TTC549 (cell line): ENCODE data around the gene COX5A.
A peak's percentile ranks its signal among the peaks of the same experiment; 100 is the strongest.
"Not testable (repeated sequence)": the region's sequence is repeated elsewhere in the genome, so short reads cannot be mapped to it uniquely, and the experiment has no call there.

Experiments used
- FAIRE-seq: peaks from 2 replicates; lab custom pipeline; 2012; peaks lifted over from hg19 to GRCh38; lab: Jason Lieb, UNC

The COX5A gene

DNA sequence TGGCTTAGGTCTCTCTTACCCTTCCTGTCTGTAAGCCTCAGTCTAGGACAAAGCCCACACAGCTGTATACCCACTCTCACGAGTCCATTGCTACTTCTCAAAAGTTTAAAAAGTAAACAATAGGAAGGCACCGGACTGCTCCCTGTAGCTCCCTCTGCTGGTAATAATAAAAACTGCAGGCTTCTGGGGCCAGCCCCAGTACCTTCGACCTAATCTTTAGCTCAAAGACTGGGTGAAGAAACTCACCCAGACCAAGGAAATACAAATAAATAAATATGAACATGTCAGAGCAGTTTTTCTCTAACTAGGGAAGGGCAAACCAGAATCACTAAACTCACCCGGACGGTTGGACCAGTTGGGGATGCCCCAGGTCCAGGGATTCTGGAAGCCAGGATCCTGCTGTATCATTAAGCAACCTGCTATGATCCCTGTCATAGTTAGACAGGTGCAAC lies 36.2 kb downstream of the COX5A start:
- peak; percentile 32 for FAIRE-seq

DNA sequence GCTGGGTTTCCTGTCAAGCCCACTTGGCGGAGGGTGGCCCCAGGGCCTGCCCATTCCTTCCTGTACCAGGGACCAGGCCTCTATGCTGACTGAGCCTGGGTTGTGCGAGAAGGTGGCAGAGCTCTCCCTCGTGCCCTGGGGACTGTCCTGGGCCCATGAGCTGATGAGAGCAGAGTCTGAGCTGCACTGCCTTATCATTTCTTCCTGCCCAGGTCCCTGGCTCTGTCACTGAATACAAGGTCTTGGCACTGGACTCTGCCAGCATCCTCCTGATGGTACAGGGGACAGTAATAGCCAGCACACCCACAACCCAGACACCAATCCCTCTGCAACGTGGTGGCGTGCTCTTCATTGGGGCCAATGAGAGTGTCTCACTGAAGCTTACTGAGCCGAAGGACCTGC lies 40.6 kb downstream of the COX5A start:
- no peak for FAIRE-seq

DNA sequence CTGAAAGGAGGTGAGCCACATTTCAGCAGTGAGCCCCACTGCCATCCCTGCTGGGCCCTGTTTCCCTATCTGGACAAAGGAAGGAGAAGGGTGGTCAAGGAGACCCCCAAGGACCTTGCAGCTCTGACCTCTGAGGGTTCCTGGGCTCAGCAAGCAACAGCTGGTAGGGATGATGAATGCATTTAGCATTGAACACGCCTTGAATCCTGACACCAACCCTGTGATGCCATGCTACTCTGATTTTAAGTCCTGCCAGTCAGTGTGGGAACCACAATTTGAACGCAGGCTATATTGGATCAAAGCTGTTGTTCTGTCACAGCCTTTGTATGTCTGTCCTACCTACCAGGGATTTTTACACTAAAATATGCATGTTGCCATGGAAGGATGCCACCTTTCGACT lies 41.6 kb downstream of the COX5A start:
- no peak for FAIRE-seq

DNA sequence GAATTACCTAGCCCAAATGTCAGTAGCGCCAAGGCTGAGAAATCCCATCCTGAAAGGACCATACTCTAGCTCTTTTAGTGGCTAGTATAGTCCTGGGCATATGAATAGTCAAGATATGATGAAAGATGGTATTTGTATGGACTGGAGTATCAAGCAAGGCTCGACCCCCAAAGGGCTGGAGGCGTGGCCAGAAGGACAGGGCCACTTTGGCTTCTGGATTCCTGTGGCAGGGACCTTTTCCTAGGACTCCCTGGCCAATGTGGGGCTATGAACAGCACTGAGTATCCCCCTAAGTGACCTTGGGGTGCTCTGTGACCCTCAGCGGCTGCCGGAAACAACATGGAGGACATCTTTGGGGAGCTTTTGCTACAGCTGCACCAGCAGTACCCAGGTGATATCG lies 42.0 kb downstream of the COX5A start:
- FAIRE-seq = no peak

DNA sequence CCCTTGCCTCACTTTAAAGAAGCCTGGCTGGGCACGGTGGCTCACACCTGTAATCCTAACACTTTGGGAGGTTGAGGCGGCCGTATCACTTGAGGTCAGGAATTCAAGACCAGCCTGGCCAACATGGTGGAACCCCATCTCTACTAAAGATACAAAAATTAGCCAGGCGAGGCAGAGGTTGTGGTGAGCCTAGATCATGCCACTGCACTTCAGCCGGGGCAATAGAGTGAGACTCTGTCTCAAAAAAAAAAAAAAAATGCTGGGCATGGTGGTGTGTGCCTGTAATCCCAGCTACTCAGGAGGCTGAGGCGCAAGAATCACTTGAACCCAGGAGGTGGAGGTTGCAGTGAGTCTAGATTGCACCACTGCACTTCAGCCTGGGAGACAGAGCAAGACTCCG lies 43.5 kb downstream of the COX5A start:
- not testable (repeated sequence) for FAIRE-seq

DNA sequence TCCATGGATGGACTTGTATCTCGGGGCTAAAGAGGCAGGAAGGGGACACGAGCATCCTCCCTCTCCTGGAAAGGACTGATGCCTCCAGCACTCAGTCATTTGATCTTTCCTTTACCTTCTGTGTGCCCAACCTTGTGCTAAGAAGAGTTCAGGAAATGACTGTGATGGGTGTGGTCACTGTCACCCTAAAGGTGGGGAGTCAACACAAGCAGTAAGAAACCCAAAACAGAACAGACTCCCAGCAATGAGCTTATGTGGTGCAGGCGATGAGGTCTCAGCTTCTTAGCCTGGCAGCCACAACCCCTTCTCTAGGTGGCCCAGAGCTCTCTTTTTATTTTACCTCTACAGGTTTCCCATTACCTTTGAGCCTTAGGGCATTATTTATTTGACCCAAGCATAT lies 44.2 kb downstream of the COX5A start:
- no peak for FAIRE-seq

DNA sequence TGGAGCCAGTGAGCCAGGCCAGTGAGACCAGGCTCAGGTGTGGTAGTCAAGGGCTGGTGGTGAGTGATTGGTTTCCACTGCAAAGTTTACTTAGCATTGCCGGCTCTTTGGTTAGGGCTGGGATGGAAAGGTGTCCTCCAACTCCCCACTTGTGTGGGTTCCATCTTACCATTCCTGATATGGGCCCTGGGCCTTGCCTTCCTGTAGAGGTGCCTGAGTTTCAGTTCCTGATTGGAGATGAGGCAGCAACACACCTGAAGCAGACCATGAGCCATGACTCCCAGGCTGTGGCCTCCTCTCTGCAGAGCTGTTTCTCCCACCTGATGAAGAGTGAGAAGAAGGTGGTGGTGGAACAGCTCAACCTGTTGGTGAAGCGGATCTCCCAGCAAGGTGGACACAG lies 44.9 kb downstream of the COX5A start:
- no peak for FAIRE-seq

DNA sequence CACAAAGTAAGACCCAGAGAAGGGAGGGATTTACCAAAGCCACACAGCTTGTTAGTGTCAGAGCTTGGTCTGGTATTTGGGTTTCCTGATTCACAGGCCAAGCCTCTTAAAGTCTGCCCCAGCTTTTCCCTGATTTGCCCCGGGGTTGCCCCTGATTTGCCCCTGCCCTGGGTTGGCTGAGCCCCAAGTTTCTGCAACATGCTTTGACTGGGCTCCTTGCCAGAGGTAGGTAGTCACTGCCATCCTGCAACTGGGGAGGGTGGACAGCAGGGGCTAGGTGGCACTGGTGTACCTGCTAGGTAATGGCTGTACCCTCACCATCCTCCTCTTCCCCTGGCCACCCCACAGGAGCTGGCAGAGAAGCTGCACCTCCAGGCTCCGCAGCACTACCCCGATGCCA lies 45.6 kb downstream of the COX5A start:
- no peak for FAIRE-seq

DNA sequence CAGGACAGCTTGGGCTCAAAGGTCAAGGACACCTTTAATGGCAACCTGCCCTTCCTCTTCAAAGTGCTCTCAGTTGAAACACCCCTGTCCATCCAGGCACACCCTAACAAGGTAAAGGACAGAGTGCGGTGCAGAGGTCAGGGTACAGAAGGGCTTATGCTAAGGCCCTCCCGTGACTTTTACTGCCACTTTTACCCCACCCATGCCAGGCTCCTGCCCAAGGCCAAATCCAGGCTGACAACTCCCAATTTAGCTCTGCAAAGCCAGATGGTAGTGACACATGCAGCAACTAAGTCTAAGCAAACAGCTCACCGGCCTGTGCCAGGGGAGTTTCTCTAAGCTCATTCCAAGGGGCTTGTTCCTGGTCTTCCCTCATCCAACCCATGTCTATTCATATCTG lies 46.4 kb downstream of the COX5A start:
- FAIRE-seq = no peak

DNA sequence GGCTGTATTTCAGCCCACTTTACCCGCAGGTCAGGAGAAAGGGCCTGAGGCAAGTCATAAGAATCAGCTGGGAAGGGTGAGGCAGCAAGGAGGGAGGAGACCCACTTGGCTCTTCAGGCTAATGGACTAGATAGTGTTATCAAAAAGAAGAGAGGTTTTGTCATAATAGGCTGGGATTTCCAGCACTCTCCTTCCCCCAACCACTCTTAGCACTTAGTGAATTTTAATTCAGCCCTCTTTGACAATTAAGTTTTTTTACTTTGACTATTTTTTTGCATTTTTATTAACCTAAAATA lies 47.3 kb downstream of the COX5A start:
- no peak for FAIRE-seq

DNA sequence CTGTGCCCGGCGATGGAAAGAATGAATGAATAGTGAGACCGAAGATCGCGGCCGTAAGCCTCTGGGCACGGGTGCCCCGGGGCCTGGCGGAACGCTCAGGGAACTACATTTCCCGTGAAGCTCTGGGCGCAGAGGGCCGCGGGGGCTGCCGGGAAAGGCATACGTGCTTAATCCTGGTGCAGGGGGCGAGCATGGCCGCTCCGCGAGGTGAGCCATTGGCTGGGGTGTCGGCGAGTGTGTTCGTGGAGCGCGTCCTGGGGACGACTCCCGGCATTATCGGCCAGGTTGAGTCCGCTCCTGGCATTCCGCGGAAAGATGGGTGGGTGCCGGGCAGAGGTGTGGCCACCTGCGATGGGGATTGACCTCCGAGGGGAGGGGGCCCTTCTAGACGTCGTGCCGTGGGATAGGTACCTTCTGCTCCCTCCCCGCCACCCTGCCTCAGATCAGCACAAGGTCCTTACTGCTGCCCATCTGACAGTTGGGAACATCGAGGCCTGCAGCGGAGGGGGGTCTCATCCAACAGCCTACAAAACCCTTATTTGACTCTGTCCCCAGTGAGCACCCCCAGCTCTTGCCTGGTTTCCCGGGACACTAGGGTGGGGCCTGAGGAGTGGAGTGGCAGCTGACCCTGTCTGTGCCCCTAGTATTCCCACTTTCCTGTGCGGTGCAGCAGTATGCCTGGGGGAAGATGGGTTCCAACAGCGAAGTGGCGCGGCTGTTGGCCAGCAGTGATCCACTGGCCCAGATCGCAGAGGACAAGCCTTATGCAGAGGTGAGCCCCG lies 47.8 kb downstream of the COX5A start, which contains the start of gene MPI:
Gene MPI, plus strand, starts transcription at position 160 of the 782 bp plus-strand sequence. Its CDS starts 32 bp downstream, at position 192.
- FAIRE-seq = no peak

DNA sequence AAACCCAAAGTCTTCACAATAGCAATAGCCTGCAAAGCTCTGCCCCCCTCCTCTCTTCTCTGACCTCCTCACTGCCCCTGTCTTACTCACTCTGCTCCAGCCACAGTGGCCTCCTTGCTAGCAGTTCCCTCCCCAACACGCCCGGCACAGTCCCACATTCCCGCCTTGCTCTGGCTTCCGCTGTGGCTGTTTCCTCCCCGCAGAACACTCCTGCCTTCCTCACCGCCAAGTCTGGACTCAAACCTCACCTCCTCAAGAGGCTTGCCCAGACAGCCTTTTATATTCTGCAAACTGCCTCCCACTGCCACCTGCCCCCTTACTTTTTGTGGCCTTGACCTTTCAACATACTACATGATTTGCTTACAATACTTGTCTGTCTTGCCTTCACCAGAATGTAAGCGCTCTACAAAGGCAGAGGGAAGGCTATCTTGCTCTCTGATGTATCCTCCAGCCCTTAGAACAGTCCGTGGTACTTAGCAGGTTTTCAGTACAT lies 48.4 kb downstream of the COX5A start:
- FAIRE-seq = no peak

DNA sequence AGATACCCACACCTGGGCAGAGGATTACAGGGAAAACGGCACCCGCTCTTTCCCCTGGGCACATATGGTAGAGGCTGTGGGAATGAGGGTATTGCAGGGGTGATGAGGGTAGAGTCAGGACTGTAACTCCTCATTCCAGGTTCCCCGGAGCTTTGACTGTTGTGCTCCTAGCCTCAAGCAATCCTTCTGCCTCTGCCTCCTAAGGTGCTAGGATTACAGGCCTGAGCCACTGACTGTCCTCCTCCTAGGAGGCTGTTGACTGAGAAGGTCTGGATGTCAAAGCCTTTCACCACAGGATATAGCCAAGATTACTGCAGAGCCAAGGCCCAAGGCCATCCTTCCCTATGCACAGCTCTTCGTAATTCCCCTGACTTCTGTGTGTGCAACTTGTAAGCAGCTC lies 49.2 kb downstream of the COX5A start:
- no peak for FAIRE-seq

DNA sequence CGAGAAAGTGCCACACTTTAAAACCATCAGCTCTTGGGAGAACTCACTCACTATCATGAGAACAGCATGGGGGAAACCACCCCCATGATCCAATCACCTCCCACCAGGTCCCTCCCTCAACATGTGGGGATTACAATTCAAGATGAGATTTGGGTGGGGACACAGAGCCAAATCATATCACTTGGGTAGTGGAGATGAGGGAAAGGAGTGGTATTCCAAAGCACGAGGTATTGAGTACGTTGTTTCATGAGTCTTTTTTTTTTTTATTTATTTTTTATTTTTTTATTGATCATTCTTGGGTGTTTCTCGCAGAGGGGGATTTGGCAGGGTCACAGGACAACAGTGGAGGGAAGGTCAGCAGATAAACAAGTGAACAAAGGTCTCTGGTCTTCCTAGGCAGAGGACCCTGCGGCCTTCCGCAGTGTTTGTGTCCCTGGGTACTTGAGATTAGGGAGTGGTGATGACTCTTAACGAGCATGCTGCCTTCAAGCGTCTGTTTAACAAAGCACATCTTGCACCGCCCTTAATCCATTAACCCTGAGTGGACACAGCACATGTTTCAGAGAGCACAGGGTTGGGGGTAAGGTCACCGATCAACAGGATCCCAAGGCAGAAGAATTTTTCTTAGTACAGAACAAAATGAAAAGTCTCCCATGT lies 50.2 kb downstream of the COX5A start:
- FAIRE-seq = not testable (repeated sequence)

DNA sequence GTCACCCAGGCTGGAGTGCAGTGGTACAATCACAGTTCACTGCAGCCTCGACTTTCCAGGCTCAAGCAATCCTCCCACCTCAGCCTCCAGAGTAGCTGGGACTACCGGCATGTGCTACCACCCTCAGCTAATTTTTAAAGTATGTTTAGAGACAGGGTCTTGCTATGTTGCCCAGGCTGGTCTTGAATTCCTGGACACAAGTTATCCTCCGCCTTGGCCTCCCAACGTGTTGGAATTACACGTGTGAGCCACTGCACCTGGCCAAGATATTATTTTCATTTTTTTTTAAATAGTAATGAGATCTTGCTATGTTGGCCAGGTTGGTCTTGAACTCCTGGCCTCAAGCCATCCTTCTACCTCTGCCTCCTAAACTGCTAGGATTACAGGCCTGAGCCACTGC lies 52.4 kb downstream of the COX5A start:
- FAIRE-seq = no peak

DNA sequence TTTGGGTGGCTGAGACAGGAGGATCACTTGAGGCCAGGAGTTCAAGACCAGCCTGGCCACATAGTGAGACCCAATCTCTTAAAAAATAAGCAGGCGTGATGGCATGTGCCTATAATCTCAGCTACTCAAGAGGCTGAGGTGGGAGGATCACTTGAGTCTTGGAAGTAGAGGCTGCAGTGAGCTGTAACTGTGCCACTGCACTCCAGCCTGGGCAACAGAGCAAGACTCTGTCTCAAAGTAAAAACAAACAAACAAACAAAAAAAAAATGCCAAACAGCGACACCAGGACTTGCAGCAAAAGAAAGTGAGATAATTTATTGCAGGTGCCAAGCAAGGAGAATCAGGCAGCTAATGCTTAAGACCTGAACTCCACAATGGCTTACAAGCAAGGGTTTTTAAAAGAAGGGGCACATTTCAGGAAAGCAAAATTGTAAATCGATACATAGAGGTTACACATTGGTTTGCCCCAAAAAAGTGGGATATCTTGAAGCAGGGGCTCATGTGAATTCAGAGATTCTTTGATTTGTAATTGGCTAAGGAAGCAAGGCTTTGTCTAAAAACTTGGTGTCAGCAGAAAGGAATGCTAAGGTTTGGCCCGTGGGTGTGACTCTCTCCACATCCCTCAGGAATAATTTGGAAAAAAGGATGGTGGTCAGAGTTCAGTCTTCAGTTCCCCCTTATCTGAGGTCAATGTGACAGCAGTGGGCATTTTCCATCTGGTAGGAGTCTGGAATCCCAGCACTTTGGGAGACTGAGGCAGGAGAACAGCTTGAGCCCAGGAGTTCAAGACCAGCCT lies 53.2 kb downstream of the COX5A start:
- no peak for FAIRE-seq

DNA sequence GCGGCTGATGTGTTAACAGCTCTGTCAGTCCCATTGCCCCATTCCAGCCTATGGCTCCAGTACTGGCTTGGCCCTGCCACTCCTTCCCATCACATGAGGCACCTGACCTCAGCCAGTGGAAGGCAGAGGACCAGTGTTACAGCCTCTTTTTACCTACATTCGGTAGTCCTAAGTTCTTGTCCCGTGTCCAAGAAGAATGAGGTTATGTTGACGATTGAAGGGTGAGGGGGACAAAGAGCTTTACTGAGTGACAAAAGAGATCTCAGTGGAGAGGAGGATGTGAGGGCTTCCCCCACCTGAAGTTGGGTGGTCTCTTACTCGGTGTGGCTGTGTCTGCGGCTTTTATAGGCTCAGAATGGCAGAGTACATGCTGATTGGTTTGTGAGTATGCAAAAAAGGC lies 55.3 kb downstream of the COX5A start:
- FAIRE-seq = no peak

DNA sequence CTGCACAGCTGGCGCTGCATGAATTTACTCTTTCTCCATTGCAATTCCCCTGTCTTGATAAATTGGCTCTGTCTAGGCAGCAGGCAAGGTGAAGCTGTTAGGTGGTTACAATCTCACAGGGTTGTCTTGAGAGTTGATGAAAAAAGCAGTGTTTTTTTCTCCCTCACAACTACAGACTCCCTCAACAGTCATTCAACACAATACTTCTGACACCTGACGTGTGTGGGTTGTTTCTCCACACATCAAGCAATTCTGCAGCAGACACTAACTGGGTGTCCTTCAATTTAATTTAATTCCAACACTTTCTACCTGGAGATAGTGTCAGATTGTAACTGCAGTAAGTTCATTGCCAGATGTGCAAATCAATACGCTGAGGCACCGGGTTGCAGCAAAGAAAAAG lies 59.6 kb downstream of the COX5A start:
- FAIRE-seq = no peak

DNA sequence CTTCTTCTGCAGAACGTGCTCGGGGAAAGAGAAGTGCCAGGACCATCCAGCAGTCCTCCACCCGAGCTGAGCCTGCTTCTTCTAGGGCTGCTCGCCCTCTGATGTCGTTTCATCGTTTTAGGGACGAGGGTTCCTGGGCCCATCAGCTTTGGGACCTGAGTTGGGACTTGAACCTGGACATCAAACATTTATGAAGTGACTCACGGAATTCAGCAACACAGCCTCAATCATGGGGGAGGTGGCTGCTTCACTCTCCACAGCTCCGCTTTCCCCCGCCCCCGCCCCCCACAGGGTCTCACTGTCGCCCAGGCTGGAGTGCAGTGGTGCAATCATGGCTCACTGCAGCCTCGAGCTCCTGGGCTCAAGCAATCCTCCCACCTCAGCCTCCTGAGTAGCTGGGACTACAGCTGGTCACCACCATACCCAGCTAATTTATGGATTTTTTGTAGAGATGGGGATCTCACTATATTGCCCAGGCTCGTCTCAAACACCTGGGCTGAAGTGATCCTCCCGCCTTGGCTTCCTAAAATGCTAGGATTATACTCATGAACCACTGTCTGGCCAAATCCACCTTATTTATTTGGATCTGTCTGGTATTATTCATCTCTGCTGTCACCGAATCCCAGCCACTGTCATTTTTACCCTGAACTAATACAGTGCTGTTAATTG lies 64.0 kb downstream of the COX5A start:
- FAIRE-seq = no peak

DNA sequence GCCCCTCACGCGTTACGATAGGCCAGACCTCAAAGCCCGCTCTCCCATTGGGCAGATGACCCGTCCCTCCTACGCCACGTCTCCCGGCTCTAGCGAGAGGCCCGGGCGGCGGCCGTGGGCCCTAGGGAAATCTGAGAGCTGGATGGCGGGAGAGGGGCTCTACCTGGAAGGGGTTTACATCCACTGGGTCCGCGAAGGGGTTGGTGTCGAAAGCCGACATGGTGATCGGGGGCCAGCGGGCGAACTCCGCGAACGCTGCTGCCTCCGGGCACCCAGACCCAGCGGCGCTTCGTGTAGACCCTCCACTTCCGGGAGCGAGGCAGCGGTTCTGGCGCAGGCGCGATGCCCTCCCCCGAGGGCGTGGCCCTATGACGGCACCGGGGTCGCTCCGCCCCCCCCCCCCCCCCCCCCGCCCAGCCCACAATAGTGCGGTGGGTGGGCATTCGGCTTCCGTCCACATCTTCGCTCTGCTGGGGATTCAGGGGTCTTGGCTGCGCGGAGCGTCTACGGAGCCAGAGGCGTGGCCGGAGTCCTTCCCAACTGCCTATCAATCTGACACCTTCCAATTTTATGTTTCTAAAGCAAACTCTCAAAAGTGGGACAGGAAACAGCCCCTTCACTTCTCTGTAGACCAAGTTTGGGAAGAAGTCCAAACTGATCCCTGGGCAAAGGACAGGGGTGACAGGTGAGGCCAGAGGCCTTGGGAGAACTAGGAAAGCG lies 64.7 kb downstream of the COX5A start, which contains the start of gene SCAMP2:
Gene SCAMP2, minus strand, starts transcription at position 330 of the 720 bp plus-strand sequence. Its CDS starts 110 bp downstream, at position 220.
- FAIRE-seq = no peak

DNA sequence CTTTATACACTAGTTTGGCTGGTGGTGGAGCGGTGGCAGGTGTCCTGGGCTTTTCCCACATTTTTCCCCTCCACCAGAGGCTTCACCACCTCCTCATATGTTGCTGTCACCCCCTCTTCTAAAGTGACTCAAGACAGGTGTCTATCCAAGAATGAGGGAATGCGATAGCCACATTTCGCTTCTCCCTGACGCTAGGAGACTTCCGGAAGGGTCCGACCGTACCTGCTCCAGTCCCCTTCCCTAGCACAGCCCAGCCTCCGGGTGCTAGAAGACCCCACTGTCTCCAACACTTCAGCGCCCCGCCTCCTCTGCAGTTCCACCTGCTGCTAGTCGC lies 65.2 kb downstream of the COX5A start:
- no peak for FAIRE-seq
